NCI-H2107 treated with DMSO at 0.1 percent for 48 hours (cell line): ENCODE results near the gene CFL1.

Experiments
- DNase-seq: peaks from one replicate; lab custom pipeline; 2025; ENCODE audit not compliant: unreplicated experiment; lab: John Stamatoyannopoulos, UW

The CFL1 gene

GRCh38 chr11:65809496-65809895, 48.5 kb downstream of the CFL1 start:
- DNase-seq = no peak

- no peak for DNase-seq
Measured at GRCh38 chr11:65808744-65809341, 49.1 kb downstream of the CFL1 start.

GRCh38 chr11:65806979-65807378, 51.0 kb downstream of the CFL1 start:
- DNase-seq = no peak
